ENCODE measurements around the gene TULP4. TPM values are rescaled to one million over a fixed set of nuclear protein-coding genes. Genes with fewer than 3 reads are reported as not detected.
"Not testable (repeated sequence)": the region's sequence is repeated elsewhere in the genome, so short reads cannot be mapped to it uniquely, and the experiment has no call there.

The TULP4 gene
- polyA plus RNA-seq, 1 donor from 2014 or later, result 42.3 TPM

GRCh38 chr6:158329531-158329930 lies 17.3 kb downstream of the TULP4 start:
- Mint-ChIP-seq H3K9me3 (no peaks in the 10 kb centered on the region), H3K27ac (no peak overlapping the region), H3K27me3 (no peaks in the 10 kb centered on the region), H3K4me1 (peaks cover 36 to 51% (median 40%) of the 10 kb centered on the region in 3 donors), H3K4me3 (no peak overlapping the region), H3K36me3 (peaks cover 6% of the 10 kb centered on the region)

GRCh38 chr6:158330016-158330415 lies 17.8 kb downstream of the TULP4 start:
- Mint-ChIP-seq H3K27me3 (no peaks in the 10 kb centered on the region), H3K4me1 (peaks cover 32 to 47% (median 35%) of the 10 kb centered on the region in 3 donors), H3K4me3 (no peak overlapping the region), H3K36me3 (peaks cover 4% of the 10 kb centered on the region), H3K9me3 (no peaks in the 10 kb centered on the region), H3K27ac (no peak overlapping the region)

GRCh38 chr6:158332237-158332636 lies 20.0 kb downstream of the TULP4 start:
- no peaks in the 10 kb centered on the region for H3K9me3 Mint-ChIP-seq
- H3K27ac Mint-ChIP-seq, result no peak overlapping the region
- H3K36me3 Mint-ChIP-seq, result peaks cover 13% of the 10 kb centered on the region
- no peaks in the 10 kb centered on the region for H3K27me3 Mint-ChIP-seq
- H3K4me1 Mint-ChIP-seq, result peaks cover 24 to 39% (median 35%) of the 10 kb centered on the region in 3 donors
- H3K4me3 Mint-ChIP-seq, result no peak overlapping the region

GRCh38 chr6:158333094-158333493 lies 20.8 kb downstream of the TULP4 start:
- peaks cover 18 to 34% (median 28%) of the 10 kb centered on the region in 3 donors for H3K4me1 Mint-ChIP-seq

GRCh38 chr6:158334534-158334933 lies 22.3 kb downstream of the TULP4 start:
- no peak overlapping the region for H3K27ac Mint-ChIP-seq
- peaks cover 6 to 20% (median 16%) of the 10 kb centered on the region in 3 donors for H3K4me1 Mint-ChIP-seq
- H3K36me3 Mint-ChIP-seq, result peaks cover 17% of the 10 kb centered on the region
- H3K27me3 Mint-ChIP-seq, result no peaks in the 10 kb centered on the region
- no peaks in the 10 kb centered on the region for H3K9me3 Mint-ChIP-seq
- H3K4me3 Mint-ChIP-seq, result no peak overlapping the region

More at GRCh38 chr6:158333094-158333493, 20.8 kb downstream of the TULP4 start:
- Mint-ChIP-seq H3K4me3 (no peak overlapping the region), H3K27me3 (no peaks in the 10 kb centered on the region), H3K36me3 (peaks cover 13% of the 10 kb centered on the region), H3K9me3 (no peaks in the 10 kb centered on the region), H3K27ac (no peak overlapping the region)

- H3K4me1 Mint-ChIP-seq, result peaks cover 5 to 15% (median 14%) of the 10 kb centered on the region in 3 donors
- no peak overlapping the region for H3K4me3 Mint-ChIP-seq
- no peaks in the 10 kb centered on the region for H3K27me3 Mint-ChIP-seq
- H3K9me3 Mint-ChIP-seq, result no peaks in the 10 kb centered on the region
- H3K27ac Mint-ChIP-seq, result no peak overlapping the region
- peaks cover 13% of the 10 kb centered on the region for H3K36me3 Mint-ChIP-seq
Measured at GRCh38 chr6:158337332-158337731, 25.1 kb downstream of the TULP4 start.

GRCh38 chr6:158338311-158339112 lies 26.2 kb downstream of the TULP4 start:
- Mint-ChIP-seq H3K27me3 (no peaks in the 10 kb centered on the region), H3K27ac (peak overlapping the region in 1 of 3 donors; percentile 35), H3K4me1 (peaks cover 8 to 15% (median 14%) of the 10 kb centered on the region in 3 donors), H3K9me3 (no peaks in the 10 kb centered on the region), H3K4me3 (no peak overlapping the region), H3K36me3 (peaks cover 16% of the 10 kb centered on the region)

- H3K4me3 Mint-ChIP-seq, H3K27ac Mint-ChIP-seq, H3K9me3 Mint-ChIP-seq, H3K27me3 Mint-ChIP-seq: not testable (repeated sequence)
- Mint-ChIP-seq H3K36me3 (peaks cover 16% of the 10 kb centered on the region), H3K4me1 (peaks cover 10 to 15% (median 12%) of the 10 kb centered on the region in 3 donors)
Measured at GRCh38 chr6:158339197-158339596, 26.9 kb downstream of the TULP4 start.

- H3K4me3 Mint-ChIP-seq, result no peak overlapping the region
- no peaks in the 10 kb centered on the region for H3K27me3 Mint-ChIP-seq
- H3K4me1 Mint-ChIP-seq, result peaks cover 10 to 19% (median 16%) of the 10 kb centered on the region in 3 donors
- H3K36me3 Mint-ChIP-seq, result peaks cover 21% of the 10 kb centered on the region
- no peak overlapping the region for H3K27ac Mint-ChIP-seq
- peaks cover 0 to 1% (median under 1%) of the 10 kb centered on the region in 3 donors for H3K9me3 Mint-ChIP-seq
Measured at GRCh38 chr6:158340252-158340651, 28.0 kb downstream of the TULP4 start.

- no peak overlapping the region for H3K4me3 Mint-ChIP-seq
- peaks cover 16% of the 10 kb centered on the region for H3K36me3 Mint-ChIP-seq
- no peak overlapping the region for H3K27ac Mint-ChIP-seq
- peaks cover 3 to 9% (median 4%) of the 10 kb centered on the region in 3 donors for H3K9me3 Mint-ChIP-seq
- H3K4me1 Mint-ChIP-seq, result peaks cover 4 to 9% (median 8%) of the 10 kb centered on the region in 3 donors
- H3K27me3 Mint-ChIP-seq, result no peaks in the 10 kb centered on the region
Measured at GRCh38 chr6:158344534-158344933, 32.3 kb downstream of the TULP4 start.

GRCh38 chr6:158345444-158345843 lies 33.2 kb downstream of the TULP4 start:
- Mint-ChIP-seq H3K27ac (peak overlapping the region in 1 of 3 donors; percentile 68), H3K4me3 (peak overlapping the region in 2 of 4 donors; percentile 61 to 70), H3K36me3 (peaks cover 16% of the 10 kb centered on the region)
- H3K9me3 Mint-ChIP-seq, H3K4me1 Mint-ChIP-seq, H3K27me3 Mint-ChIP-seq: not testable (repeated sequence)

GRCh38 chr6:158347335-158347734 lies 35.1 kb downstream of the TULP4 start:
- Mint-ChIP-seq H3K27ac (no peak overlapping the region), H3K9me3 (peaks cover 3 to 9% (median 4%) of the 10 kb centered on the region in 3 donors), H3K27me3 (no peaks in the 10 kb centered on the region), H3K4me1 (peaks cover 4 to 10% (median 9%) of the 10 kb centered on the region in 3 donors), H3K4me3 (no peak overlapping the region), H3K36me3 (peaks cover 16% of the 10 kb centered on the region)

- not testable (repeated sequence) for H3K4me3 Mint-ChIP-seq, H3K9me3 Mint-ChIP-seq, H3K27me3 Mint-ChIP-seq, H3K27ac Mint-ChIP-seq
- peaks cover 15% of the 10 kb centered on the region for H3K36me3 Mint-ChIP-seq
- H3K4me1 Mint-ChIP-seq, result peaks cover 4 to 10% (median 5%) of the 10 kb centered on the region in 3 donors
Measured at GRCh38 chr6:158348737-158349504, 36.7 kb downstream of the TULP4 start.

- H3K4me1 Mint-ChIP-seq, H3K9me3 Mint-ChIP-seq, H3K27me3 Mint-ChIP-seq, H3K27ac Mint-ChIP-seq, H3K4me3 Mint-ChIP-seq: not testable (repeated sequence)
- H3K36me3 Mint-ChIP-seq, result peaks cover 11% of the 10 kb centered on the region
Measured at GRCh38 chr6:158349505-158350275, 37.4 kb downstream of the TULP4 start.

- H3K27ac Mint-ChIP-seq, H3K27me3 Mint-ChIP-seq, H3K9me3 Mint-ChIP-seq, H3K4me3 Mint-ChIP-seq, H3K36me3 Mint-ChIP-seq: not testable (repeated sequence)
- H3K4me1 Mint-ChIP-seq, result peaks cover 4 to 10% (median 4%) of the 10 kb centered on the region in 3 donors
Measured at GRCh38 chr6:158350731-158351130, 38.5 kb downstream of the TULP4 start.

All from IgD-negative memory B cell (primary cell).